ENCODE data around the gene BLVRA.
"Not testable (repeated sequence)": the region's sequence is repeated elsewhere in the genome, so short reads cannot be mapped to it uniquely, and the experiment has no call there.

Gene BLVRA, protein sequence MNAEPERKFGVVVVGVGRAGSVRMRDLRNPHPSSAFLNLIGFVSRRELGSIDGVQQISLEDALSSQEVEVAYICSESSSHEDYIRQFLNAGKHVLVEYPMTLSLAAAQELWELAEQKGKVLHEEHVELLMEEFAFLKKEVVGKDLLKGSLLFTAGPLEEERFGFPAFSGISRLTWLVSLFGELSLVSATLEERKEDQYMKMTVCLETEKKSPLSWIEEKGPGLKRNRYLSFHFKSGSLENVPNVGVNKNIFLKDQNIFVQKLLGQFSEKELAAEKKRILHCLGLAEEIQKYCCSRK

GRCh38 chr7:43758029-43758821 lies at the start of gene BLVRA:
TSS of gene BLVRA (plus strand) at chr7:43758680. CDS start at chr7:43771159, 12,479 bp downstream.
- peak; percentile 41 for DNase-seq

DNA sequence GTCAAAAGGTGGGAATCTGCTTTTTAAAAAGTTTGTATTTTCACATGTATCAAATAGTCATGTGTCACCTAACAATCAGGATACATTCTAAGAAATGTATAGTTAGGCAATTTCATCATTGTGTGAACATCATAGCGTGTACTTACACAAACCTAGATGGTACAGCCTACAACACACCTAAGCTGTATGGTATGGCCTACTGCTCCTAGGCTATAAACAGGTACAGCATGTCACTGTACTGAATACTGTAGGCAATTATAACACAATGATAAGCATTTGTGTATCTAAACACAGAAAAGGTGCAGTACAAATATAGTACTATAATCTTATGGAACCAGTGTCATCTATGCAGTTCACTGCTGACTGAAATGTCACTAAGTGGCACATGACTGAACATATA lies 47.0 kb upstream of the BLVRA start:
- DNase-seq: no peak

DNA sequence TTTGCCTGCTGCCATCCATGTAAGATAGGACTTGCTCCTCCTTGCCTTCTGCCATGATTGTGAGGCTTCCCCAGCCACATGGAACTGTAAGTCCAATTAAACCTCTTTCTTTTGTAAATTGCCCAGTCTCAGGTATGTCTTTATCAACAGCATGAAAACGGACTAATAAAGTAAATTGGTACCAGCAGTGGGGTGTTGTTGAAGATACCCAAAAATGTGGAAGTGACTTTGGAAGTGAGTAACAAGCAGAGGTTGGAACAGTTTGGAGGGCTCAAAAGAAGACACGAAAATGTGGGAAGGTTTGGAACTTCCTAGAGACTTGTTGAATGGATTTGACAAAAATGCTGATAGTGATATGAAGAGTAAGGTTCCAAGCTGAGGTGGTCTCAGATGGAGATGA lies 42.5 kb upstream of the BLVRA start:
- not testable (repeated sequence) for DNase-seq

- DNase-seq: no peak
Measured at GRCh38 chr7:43716598-43716997, 41.9 kb upstream of the BLVRA start.

- DNase-seq: peak; percentile 53
Measured at GRCh38 chr7:43721193-43721806, 37.2 kb upstream of the BLVRA start.

DNA sequence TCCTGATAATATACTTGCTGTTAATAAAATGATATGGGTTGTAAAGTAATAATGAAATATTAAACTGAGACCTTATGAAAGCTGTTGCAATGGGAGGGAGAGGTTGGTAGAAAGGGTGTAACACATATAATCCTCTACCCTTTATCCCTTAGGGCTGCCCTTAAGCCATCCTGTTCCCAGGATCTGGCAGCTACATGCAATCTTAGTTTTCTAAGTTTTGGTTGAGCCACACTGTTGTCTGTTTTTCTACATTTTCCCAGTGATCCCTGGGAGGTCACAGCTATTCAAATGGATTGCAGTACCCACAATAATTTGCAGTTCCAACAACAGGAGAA lies 35.5 kb upstream of the BLVRA start:
- DNase-seq: no peak

GRCh38 chr7:43725251-43725650 lies 33.2 kb upstream of the BLVRA start:
- DNase-seq: no peak

GRCh38 chr7:43726466-43726865 lies 32.0 kb upstream of the BLVRA start:
- no peak for DNase-seq

DNA sequence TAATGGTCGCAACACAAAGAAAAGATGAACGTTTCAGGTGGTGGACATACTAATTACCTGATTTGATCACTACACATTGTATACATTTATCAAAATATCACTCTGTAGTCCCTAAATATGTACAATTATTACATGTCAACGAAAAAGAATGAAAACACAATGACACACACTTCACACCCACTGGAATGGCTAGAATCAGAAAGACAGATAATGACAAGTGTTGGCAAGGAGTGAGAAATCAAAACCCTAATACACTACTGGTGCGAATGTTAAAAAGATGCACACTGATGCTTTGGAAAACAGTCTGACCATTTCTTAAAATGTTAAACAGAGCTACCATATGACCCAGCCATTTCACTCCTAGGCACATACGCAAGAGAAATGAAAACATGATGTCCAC lies 31.5 kb upstream of the BLVRA start:
- no peak for DNase-seq

GRCh38 chr7:43727494-43727893 lies 31.0 kb upstream of the BLVRA start:
- DNase-seq: no peak

- peak; percentile 89 for DNase-seq
Measured at GRCh38 chr7:43729214-43729923, 29.1 kb upstream of the BLVRA start, which contains the start of gene COA1. TSS of gene COA1 (minus strand) at chr7:43729523. CDS start at chr7:43648614, 80,909 bp downstream.

DNA sequence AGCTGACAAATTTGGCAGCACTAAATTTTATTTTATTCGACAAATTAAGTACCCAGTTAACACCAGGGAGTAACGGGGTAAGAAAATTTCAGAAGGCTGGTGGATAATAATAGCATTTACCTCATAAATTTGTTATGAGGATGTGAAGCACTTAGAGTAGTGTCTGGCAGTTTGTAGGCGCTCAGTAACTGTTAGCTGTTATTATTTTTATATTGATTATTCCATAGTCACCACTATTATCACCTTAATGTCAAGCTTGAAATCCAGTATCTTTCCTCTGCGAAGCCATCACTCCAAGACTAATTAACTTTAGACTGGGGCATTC lies 28.6 kb upstream of the BLVRA start:
- no peak for DNase-seq

- DNase-seq: not testable (repeated sequence)
Measured at GRCh38 chr7:43731494-43731893, 27.0 kb upstream of the BLVRA start.

DNA sequence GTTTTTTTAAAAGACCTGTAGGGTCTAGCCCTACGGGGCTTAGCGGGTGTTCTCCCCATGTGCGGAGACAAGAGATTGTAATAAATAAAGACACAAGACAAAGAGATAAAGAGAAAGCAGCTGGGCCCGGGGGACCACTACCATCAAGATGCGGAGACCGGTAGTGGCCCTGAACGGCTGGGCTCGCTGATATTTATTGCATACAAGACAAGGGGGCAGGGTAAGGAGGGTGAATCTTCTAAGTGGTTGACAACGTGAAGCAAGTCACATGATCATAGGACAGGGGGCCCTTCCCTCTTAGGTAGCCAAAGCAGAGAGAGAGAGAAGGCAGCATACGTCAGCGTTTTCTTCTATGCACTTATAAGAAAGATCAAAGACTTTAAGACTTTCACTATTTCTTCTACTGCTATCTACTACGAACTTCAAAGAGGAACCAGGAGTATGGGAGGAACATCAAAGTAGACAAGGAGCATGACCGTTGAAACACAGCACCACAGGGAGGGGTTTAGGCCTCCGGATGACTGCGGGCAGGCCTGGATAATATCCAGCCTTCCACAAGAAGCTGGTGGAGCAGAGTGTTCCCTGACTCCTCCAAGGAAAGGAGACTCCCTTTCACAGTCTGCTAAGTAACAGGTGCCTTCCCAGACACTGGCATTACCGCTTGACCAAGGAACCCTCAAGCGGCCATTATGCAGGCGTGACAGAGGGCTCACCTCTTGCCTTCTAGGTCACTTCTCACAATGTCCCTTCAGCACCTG lies 23.7 kb upstream of the BLVRA start:
- not testable (repeated sequence) for DNase-seq

GRCh38 chr7:43735403-43735801 lies 23.1 kb upstream of the BLVRA start:
- DNase-seq: no peak

DNA sequence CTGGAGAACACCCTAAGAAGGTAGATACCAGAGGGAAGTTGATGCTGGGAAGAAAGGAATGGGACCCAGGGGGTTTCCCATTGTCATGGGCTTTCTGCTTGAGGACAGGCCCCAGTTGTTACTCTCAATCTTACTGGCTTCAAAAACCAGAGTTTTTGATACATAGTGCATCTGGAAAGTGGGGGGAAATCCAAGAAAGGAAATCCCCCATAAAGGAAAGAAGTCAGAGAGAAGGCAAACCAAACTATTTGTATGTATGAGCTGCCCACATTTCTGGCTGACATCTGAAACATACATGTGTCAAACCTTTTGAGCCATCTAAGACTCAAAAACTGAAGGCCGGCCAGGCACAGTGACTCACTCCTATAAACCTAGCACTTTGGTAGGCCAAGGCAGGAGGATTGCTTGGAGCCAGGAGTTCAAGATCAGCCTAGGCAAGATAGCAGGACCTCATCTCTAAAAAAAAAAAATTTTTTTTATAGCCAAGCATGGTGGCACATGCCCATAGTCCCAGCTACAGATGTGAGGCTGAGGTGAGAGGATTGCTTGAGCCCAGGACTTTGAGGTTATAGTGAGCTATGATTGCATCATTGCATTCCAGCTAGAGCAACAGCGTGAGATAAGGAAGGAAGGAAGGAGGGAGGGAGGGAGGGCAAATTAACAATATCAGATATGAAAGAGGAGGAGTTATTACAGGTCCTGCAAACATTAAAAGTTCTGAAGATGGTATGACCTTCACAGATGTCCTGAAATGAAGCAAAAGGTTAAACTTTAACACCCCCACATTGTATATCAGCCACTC lies 22.5 kb upstream of the BLVRA start:
- DNase-seq: no peak

GRCh38 chr7:43737467-43738127 lies 20.9 kb upstream of the BLVRA start:
- DNase-seq: no peak

DNA sequence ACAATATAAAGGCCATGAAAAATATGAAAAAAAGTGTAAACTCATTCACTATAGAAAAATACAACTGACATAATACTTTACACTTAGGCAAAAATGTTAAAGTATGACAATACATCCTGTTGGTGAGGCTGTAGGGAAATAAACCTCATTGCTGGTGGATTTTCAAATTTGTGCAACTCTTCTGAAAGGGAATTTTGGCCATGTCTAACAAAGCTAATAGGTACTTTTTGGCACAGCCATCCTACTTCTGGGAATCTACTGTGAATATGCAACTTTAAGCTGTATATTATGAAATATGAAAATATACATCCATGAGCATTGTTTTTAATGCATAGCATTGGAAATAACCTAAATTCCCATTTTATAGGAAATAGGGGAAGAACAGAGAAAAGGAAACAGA lies 15.8 kb upstream of the BLVRA start:
- no peak for DNase-seq

DNA sequence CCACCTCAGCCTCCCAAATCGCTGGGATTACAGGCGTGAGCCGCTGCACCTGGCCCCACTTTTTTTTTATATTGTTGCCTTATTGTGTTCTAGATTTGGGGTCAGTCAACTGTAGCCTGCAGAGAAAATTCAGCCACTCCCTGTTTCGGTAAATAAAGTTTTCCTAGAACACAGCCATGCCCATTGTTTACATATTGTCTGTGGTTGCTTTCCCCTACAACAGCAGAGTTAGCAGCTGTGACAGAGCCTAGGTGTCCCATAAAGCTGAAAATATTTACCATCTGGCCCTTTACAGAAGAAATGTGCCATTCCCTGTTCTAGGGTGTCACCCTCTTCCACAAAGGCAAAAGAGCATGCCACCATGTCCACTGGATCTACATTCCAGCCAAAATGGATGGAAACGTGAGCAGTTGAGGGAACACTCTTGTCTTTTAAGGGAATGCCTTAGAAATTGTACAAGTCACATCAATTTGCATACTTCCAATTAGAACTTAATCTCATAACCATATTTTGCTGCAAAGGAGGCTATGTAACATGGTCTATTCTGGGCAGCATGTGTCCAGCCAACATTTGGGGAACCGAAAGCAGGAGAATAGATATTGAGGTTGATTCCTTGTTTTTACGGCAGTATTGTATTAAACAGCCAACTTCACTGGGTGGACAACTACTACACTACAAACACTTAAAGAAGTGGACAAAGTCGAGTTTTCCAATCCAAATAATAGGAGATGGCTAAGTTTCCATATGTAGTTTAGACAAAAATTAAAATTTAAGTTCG lies 11.0 kb upstream of the BLVRA start:
- no peak for DNase-seq

- DNase-seq: no peak
Measured at GRCh38 chr7:43749383-43749940, 9.0 kb upstream of the BLVRA start.
